ENCODE data around the gene KRTAP10-8. TPM values are rescaled to one million over a fixed set of nuclear protein-coding genes. Genes with fewer than 3 reads are reported as not detected.
"Not testable (repeated sequence)": the region's sequence is repeated elsewhere in the genome, so short reads cannot be mapped to it uniquely, and the experiment has no call there.

Gene KRTAP10-8
- total and polyA plus RNA-seq, 4 experiments from 2014 or later, result not detected

GRCh38 chr21:44568667-44569556, 43.0 kb upstream of the KRTAP10-8 start:
- Histone ChIP-seq H3K9me3 (ENCODE audit: control insufficient read depth in 1 of 2, low read length in 2 of 2) (no peaks in the 10 kb centered on the region), H3K4me3 (ENCODE audit: low read length in 2 of 2) (no peak overlapping the region), H3K27ac (ENCODE audit: low read depth, low read length) (no peak overlapping the region), H3K27me3 (ENCODE audit: insufficient read depth, low read length) (no peaks in the 10 kb centered on the region), H3K36me3 (ENCODE audit: insufficient read depth, low read length) (no peaks in the 10 kb centered on the region), H3K4me1 (ENCODE audit: insufficient read depth, low read length) (peaks cover 13% of the 10 kb centered on the region)
- H3K27me3 Mint-ChIP-seq, result peaks cover 1 to 4% of the 10 kb centered on the region in 2 donors
- H3K9me3 Mint-ChIP-seq, result peaks cover 0 to 6% (median 1%) of the 10 kb centered on the region in 8 donors
- H3K4me1 Mint-ChIP-seq, result peaks cover 10 to 14% (median 11%) of the 10 kb centered on the region in 4 donors
- H3K4me3 Mint-ChIP-seq, result peak overlapping the region in 1 of 8 donors; percentile 42
- ChIA-PET CTCF (ENCODE audit: partially characterized antibody) (interaction anchor here (1.1 kb wide), 1 partner anchor 173 kb away, joined by 3 read pairs; no protein-coding TSS in a partner anchor), POLR2A (ENCODE audit: partially characterized antibody) (no interaction called here)
- peak overlapping the region in 2 of 7 donors; percentile 48 to 76 for H3K27ac Mint-ChIP-seq
- DNase-seq, result no peak
- H3K36me3 Mint-ChIP-seq, result no peaks in the 10 kb centered on the region
- intact Hi-C loops (cut with micrococcal nuclease), result no loop called here

- Histone ChIP-seq H3K27me3 (ENCODE audit: insufficient read depth, low read length) (no peaks in the 10 kb centered on the region), H3K36me3 (ENCODE audit: insufficient read depth, low read length) (no peaks in the 10 kb centered on the region), H3K9me3 (ENCODE audit: control insufficient read depth in 1 of 2, low read length in 2 of 2) (no peaks in the 10 kb centered on the region), H3K27ac (ENCODE audit: low read depth, low read length) (no peak overlapping the region), H3K4me3 (ENCODE audit: low read length in 2 of 2) (no peak overlapping the region), H3K4me1 (ENCODE audit: insufficient read depth, low read length) (peaks cover 7% of the 10 kb centered on the region)
- intact Hi-C loops (cut with micrococcal nuclease), result no loop called here
- peaks cover 0 to 6% (median 1%) of the 10 kb centered on the region in 8 donors for H3K9me3 Mint-ChIP-seq
- H3K36me3 Mint-ChIP-seq, result no peaks in the 10 kb centered on the region
- H3K27ac Mint-ChIP-seq, result no peak overlapping the region
- H3K4me3 Mint-ChIP-seq, result no peak overlapping the region
- ChIA-PET POLR2A (ENCODE audit: partially characterized antibody) (no interaction called here), CTCF (ENCODE audit: partially characterized antibody) (interaction anchor here (0.6 kb wide), 1 partner anchor 13 kb away, joined by 3 read pairs; no protein-coding TSS in a partner anchor)
- H3K4me1 Mint-ChIP-seq, result peaks cover 5 to 14% (median 8%) of the 10 kb centered on the region in 4 donors
- DNase-seq, result no peak
- H3K27me3 Mint-ChIP-seq, result peaks cover 3 to 7% of the 10 kb centered on the region in 2 donors
Observed at GRCh38 chr21:44569861-44570517, 41.9 kb upstream of the KRTAP10-8 start.

DNA sequence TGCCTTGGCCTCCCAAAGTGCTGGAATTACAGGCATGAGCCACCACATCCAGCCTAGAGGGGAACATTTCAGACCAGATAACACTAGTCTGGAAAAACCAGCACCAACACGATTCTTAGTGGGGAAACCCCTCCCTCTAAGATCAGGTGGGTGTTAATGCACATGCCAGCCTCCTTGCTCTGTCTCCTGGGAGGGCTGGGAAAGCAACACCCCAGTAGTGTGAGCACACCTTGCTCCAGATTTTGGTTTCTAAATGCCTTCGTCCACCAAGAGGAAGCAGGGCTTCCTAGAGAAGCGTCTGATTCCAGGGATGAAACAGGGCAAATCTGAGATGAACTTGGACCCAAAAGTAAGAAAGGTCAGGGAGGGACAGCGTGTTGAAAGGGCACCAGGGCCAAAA, 40.6 kb upstream of the KRTAP10-8 start:
- Histone ChIP-seq H3K9me3 (ENCODE audit: control insufficient read depth in 1 of 2, low read length in 2 of 2) (no peaks in the 10 kb centered on the region), H3K4me1 (ENCODE audit: insufficient read depth, low read length) (no peaks in the 10 kb centered on the region), H3K36me3 (ENCODE audit: insufficient read depth, low read length) (no peaks in the 10 kb centered on the region), H3K4me3 (ENCODE audit: low read length in 2 of 2) (no peak overlapping the region), H3K27me3 (ENCODE audit: insufficient read depth, low read length) (no peaks in the 10 kb centered on the region), H3K27ac (ENCODE audit: low read depth, low read length) (no peak overlapping the region)
- peak overlapping the region in 1 of 8 donors; percentile 0 for H3K4me3 Mint-ChIP-seq
- no peak for DNase-seq
- intact Hi-C loops (cut with micrococcal nuclease), result no loop called here
- H3K27ac Mint-ChIP-seq, result peak overlapping the region in 1 of 7 donors; percentile 27
- H3K27me3 Mint-ChIP-seq, result peaks cover 3 to 7% of the 10 kb centered on the region in 2 donors
- CTCF ChIA-PET (ENCODE audit: partially characterized antibody), result no interaction called here
- H3K4me1 Mint-ChIP-seq, result peaks cover 0 to 10% (median 4%) of the 10 kb centered on the region in 4 donors
- no peaks in the 10 kb centered on the region for H3K36me3 Mint-ChIP-seq
- POLR2A ChIA-PET (ENCODE audit: partially characterized antibody), result no interaction called here
- H3K9me3 Mint-ChIP-seq, result peaks cover 0 to 8% (median 3%) of the 10 kb centered on the region in 8 donors

DNA sequence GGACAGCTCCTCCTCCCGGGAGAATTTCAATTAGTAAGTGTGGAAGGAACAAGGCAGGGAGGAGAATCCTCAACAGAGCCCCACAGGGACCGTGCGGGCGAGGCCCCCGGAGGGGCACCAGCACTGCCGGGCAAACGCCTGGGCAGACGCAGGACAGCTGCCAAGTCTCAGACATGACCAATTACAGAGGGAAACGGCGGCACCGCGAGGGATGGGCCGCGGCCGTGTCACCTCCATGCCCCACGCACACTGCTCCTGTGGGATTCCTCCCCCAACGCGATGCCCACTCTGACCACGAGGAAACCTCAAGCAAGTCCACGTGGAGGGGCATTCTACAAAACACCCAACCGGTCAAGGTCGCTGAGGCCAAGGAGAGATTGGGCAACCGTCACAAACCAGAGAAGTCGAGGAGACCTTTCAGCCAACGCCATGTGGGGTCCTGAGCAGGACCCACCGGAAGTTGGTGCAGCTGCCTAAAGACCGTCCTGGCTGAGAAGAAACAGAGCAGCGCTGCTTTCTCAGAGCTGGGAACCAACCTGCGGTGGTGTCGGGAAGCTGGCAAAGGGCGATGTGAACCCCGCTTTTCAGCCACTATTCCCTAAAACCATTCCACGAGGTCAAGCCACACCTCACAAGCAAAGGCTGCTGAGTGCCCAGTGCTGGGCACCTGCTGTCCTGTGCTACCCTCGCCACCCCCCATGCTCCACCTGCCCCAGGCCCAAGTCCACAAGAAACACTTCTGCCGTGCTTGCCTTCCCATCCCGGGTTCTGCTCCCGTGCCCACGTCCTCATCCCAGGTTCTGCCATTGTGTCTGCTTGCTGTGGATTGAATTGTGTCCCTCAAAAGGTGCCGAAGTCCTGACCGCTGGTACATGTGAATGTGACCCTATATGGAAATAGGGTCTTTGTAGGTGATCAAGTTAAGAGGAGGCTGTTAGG, 39.8 kb upstream of the KRTAP10-8 start:
- no peaks in the 10 kb centered on the region for H3K4me1 ChIP-seq (ENCODE audit: insufficient read depth, low read length)
- CTCF ChIA-PET (ENCODE audit: partially characterized antibody), result no interaction called here
- no peaks in the 10 kb centered on the region for H3K36me3 ChIP-seq (ENCODE audit: insufficient read depth, low read length)
- no peaks in the 10 kb centered on the region for H3K27me3 ChIP-seq (ENCODE audit: insufficient read depth, low read length)
- Mint-ChIP-seq H3K4me1 (peaks cover 0 to 10% (median 4%) of the 10 kb centered on the region in 4 donors), H3K27me3 (peaks cover 3 to 7% of the 10 kb centered on the region in 2 donors), H3K4me3 (no peak overlapping the region), H3K9me3 (peaks cover 0 to 14% (median 9%) of the 10 kb centered on the region in 8 donors), H3K27ac (peak overlapping the region in 1 of 7 donors; percentile 18), H3K36me3 (no peaks in the 10 kb centered on the region)
- no peak overlapping the region for H3K4me3 ChIP-seq (ENCODE audit: low read length in 2 of 2)
- intact Hi-C loops (cut with micrococcal nuclease), result no loop called here
- POLR2A ChIA-PET (ENCODE audit: partially characterized antibody), result no interaction called here
- H3K27ac ChIP-seq (ENCODE audit: low read depth, low read length), result no peak overlapping the region
- DNase-seq, result no peak
- H3K9me3 ChIP-seq (ENCODE audit: control insufficient read depth in 1 of 2, low read length in 2 of 2), result no peaks in the 10 kb centered on the region

- H3K9me3 Mint-ChIP-seq, result peaks cover 0 to 21% (median 17%) of the 10 kb centered on the region in 8 donors
- Histone ChIP-seq H3K27me3 (ENCODE audit: insufficient read depth, low read length) (no peaks in the 10 kb centered on the region), H3K36me3 (ENCODE audit: insufficient read depth, low read length) (no peaks in the 10 kb centered on the region), H3K4me1 (ENCODE audit: insufficient read depth, low read length) (no peaks in the 10 kb centered on the region), H3K4me3 (ENCODE audit: low read length in 2 of 2) (no peak overlapping the region), H3K27ac (ENCODE audit: low read depth, low read length) (no peak overlapping the region), H3K9me3 (ENCODE audit: control insufficient read depth in 1 of 2, low read length in 2 of 2) (no peaks in the 10 kb centered on the region)
- intact Hi-C loops (cut with micrococcal nuclease), result no loop called here
- H3K27me3 Mint-ChIP-seq, result peaks cover 2 to 7% of the 10 kb centered on the region in 2 donors
- POLR2A ChIA-PET (ENCODE audit: partially characterized antibody), result no interaction called here
- CTCF ChIA-PET (ENCODE audit: partially characterized antibody), result no interaction called here
- peaks cover 0 to 3% of the 10 kb centered on the region in 2 donors for H3K36me3 Mint-ChIP-seq
- DNase-seq, result no peak
- peak overlapping the region in 1 of 8 donors; percentile 27 for H3K4me3 Mint-ChIP-seq
- peak overlapping the region in 2 of 7 donors; percentile 21 to 57 for H3K27ac Mint-ChIP-seq
- peaks cover 0 to 10% (median 4%) of the 10 kb centered on the region in 4 donors for H3K4me1 Mint-ChIP-seq
Observed at GRCh38 chr21:44572959-44573583, 38.8 kb upstream of the KRTAP10-8 start.

GRCh38 chr21:44573630-44574456, 38.0 kb upstream of the KRTAP10-8 start, which contains the start of gene KRTAP10-4:
Gene KRTAP10-4, plus strand, starts transcription at chr21:44573729. Its CDS starts 30 bp downstream, at chr21:44573759.
- intact Hi-C loops (cut with micrococcal nuclease), result not testable (repeated sequence)
- CTCF ChIA-PET (ENCODE audit: partially characterized antibody), result interaction anchor here (3.2 kb wide), 1 partner anchor 169 kb away, joined by 7 read pairs; no protein-coding TSS in a partner anchor

More at GRCh38 chr21:44573630-44574456, 38.0 kb upstream of the KRTAP10-8 start, which contains the start of gene KRTAP10-4:
- H3K36me3 Mint-ChIP-seq; DNase-seq; H3K4me1 Mint-ChIP-seq; H3K27me3 Mint-ChIP-seq; H3K9me3 ChIP-seq (ENCODE audit: control insufficient read depth in 1 of 2, low read length in 2 of 2); H3K27me3 ChIP-seq (ENCODE audit: insufficient read depth, low read length); POLR2A ChIA-PET (ENCODE audit: partially characterized antibody); H3K36me3 ChIP-seq (ENCODE audit: insufficient read depth, low read length); H3K4me3 ChIP-seq (ENCODE audit: low read length in 2 of 2); H3K4me1 ChIP-seq (ENCODE audit: insufficient read depth, low read length); H3K27ac ChIP-seq (ENCODE audit: low read depth, low read length): not testable (repeated sequence)
- H3K4me3 Mint-ChIP-seq, result peak within 1 kb of the TSS in 1 of 8 donors; percentile 27
- peaks cover 0 to 24% (median 18%) of the 10 kb centered on the region in 8 donors for H3K9me3 Mint-ChIP-seq
- H3K27ac Mint-ChIP-seq, result peak within 1 kb of the TSS in 3 of 7 donors; percentile 18 to 57 (median 21)
